GM12878 (cell line): ENCODE data around the gene NPIPA1. TPM values are rescaled to one million over a fixed set of nuclear protein-coding genes. Genes with fewer than 3 reads are reported as not detected.
"Not testable (repeated sequence)": the region's sequence is repeated elsewhere in the genome, so short reads cannot be mapped to it uniquely, and the experiment has no call there.

ENCODE experiments used
- ATAC-seq: fragments of 200-7000 bp; cut with Tn5 transposase; 3 replicates; pipeline ENCODE4 v1.9.1; 2020; ENCODE audit warnings: mild to moderate bottlenecking, moderate library complexity
- BruUV-seq: library from RNA; stranded (reverse); fragments of 400-500 nt; replicated peaks from 2 replicates; lab custom pipeline; 2021; lab: Mats Ljungman, UMichigan
- CTCF ChIA-PET: fragments of 300-600 bp; sonication (Branson Sonifier 250); formaldehyde crosslinking; extraction: SDS; loops from one replicate; lab custom pipeline; 2021; ENCODE audit warnings: inconsistent platforms; lab: Yijun Ruan, JAX
- POLR2A ChIA-PET: fragments of 350-600 bp; formaldehyde crosslinking; extraction: SDS; loops from one replicate; lab custom pipeline; 2021; ENCODE audit warnings: inconsistent platforms; lab: Charles Lee
- RAD21 ChIA-PET: fragments of 300-600 bp; sonication (Branson Sonifier 250); formaldehyde crosslinking; loops from one replicate; lab custom pipeline; 2023; ENCODE audit warnings: antibody characterized with exemption; ENCODE audit not compliant: unreplicated experiment; lab: Charles Lee
- SMC1A ChIA-PET: fragments of 300-600 bp; sonication (Branson Sonifier 250); formaldehyde crosslinking; loops from one replicate; lab custom pipeline; 2023; ENCODE audit not compliant: unreplicated experiment, uncharacterized antibody; lab: Charles Lee
- DNase-seq: peaks from one replicate; pipeline ENCODE4 v3.0.0-alpha.2; 2011; ENCODE audit warnings: low read depth, low spot score
- FAIRE-seq: peaks from 3 replicates; lab custom pipeline; 2011; peaks lifted over from hg19 to GRCh38; lab: Jason Lieb, UNC
- H2AFZ ChIP-seq: 2 replicates; pipeline ENCODE4 v1.6.0; 2011; ENCODE audit warnings: low read depth, low read length, control low read depth; ENCODE audit not compliant: control insufficient read depth
- H3K27ac ChIP-seq: 2 replicates; pipeline ENCODE4 v1.5.1; 2011; ENCODE audit warnings: control low read depth; ENCODE audit not compliant: control insufficient read depth, insufficient read depth
- H3K27me3 ChIP-seq, 2 experiments: replicated peaks in 1 of 2; 2 replicates each; pipeline versions ENCODE4 v1.6.0 to v1.6.1; 2011; ENCODE audit warnings: low read length in 1 of 2; ENCODE audit not compliant: control insufficient read depth in 2 of 2, insufficient read depth in 2 of 2
- H3K36me3 ChIP-seq, 2 experiments: 2 replicates each; pipeline ENCODE4 v1.5.1; 2011; ENCODE audit warnings: low read length in 1 of 2; ENCODE audit not compliant: control insufficient read depth in 2 of 2, insufficient read depth in 2 of 2
- H3K4me1 ChIP-seq: 2 replicates; pipeline ENCODE4 v1.6.1; 2011; ENCODE audit warnings: mild to moderate bottlenecking, low read length, moderate library complexity, mixed read lengths; ENCODE audit not compliant: control insufficient read depth, insufficient read depth
- H3K4me2 ChIP-seq: 2 replicates; pipeline ENCODE4 v1.6.0; 2011; ENCODE audit warnings: control low read depth; ENCODE audit not compliant: control insufficient read depth, insufficient read depth
- H3K4me3 ChIP-seq: fragments of 200-600 bp; sonication (generic); 2 replicates; pipeline ENCODE4 v1.5.1; 2016
- H3K79me2 ChIP-seq: 2 replicates; pipeline ENCODE4 v1.6.0; 2011; ENCODE audit warnings: low read length; ENCODE audit not compliant: control insufficient read depth, insufficient read depth
- H3K9ac ChIP-seq: 2 replicates; pipeline ENCODE4 v1.8.0; 2011; ENCODE audit warnings: low read length, control low read depth, mixed read lengths; ENCODE audit not compliant: control insufficient read depth, insufficient read depth
- H3K9me3 ChIP-seq: replicated peaks from 3 replicates; pipeline ENCODE4 v1.5.1; 2011; ENCODE audit warnings: mild to moderate bottlenecking, low read length; ENCODE audit not compliant: control insufficient read depth, insufficient read depth
- H4K20me1 ChIP-seq: 2 replicates; pipeline ENCODE4 v1.6.0; 2011; ENCODE audit not compliant: control insufficient read depth, insufficient read depth
- WGBS: methylation state at CpG from one replicate; pipeline ENCODE4 v1.1.6; 2016; ENCODE audit warnings: low lambda C conversion rate; ENCODE audit not compliant: insufficient replicate concordance, insufficient coverage; ENCODE audit errors: missing lambda C conversion rate; 5-methylcytosine and 5-hydroxymethylcytosine counted together
- in situ Hi-C: fragments of 300-500 bp; cut with MboI; formaldehyde crosslinking; loops from 9 replicates; pipeline ENCODE4 v1.14.3; 2018; ENCODE audit warnings: mixed read lengths
- intact Hi-C: fragments of 100-400 bp; cut with micrococcal nuclease; formaldehyde crosslinking; loops from one replicate; pipeline ENCODE4 v1.14.2; 2022; ENCODE audit not compliant: unreplicated experiment
- polyA plus RNA-seq, 11 experiments: library from polyadenylated mRNA; depleted of rRNA in 4 of 11; unstranded in 6 of 11; stranded (reverse) in 5 of 11; fragments of >200 nt; fragmentation: Nextera tagmentation in 4 of 11; fragmentation: Illumina TruSeq in 1 of 11; extraction: Ambion mirVana in 4 of 11; extraction: Trizol in 1 of 11; gene quantifications; 1 replicate in 1 of 11; 2 replicates in 10 of 11; pipeline versions ENCODE4 v1.2.1 to v1.2.3, GENCODE V29; 2011 to 2016; ENCODE audit warnings: inconsistent platforms in 2 of 11, missing spikeins in 2 of 11, low read depth in 1 of 11
- total RNA-seq, 4 experiments: library from RNA; depleted of rRNA in 3 of 4; stranded (reverse); fragments of >200 nt in 3 of 4; fragmentation: Illumina TruSeq in 1 of 4; extraction: Trizol in 1 of 4; gene quantifications; 2 replicates each; pipeline versions ENCODE4 v1.2.1 to v1.2.3, GENCODE V29; 2013 to 2021

The NPIPA1 gene
- total and polyA plus RNA-seq, 10 of the 15 experiments (the other 5 are each of a cell fraction or from before 2014, with no cell fraction given): 7.7 to 42.9 (median 14.7) TPM

- peak overlapping the region; percentile 83; the same call in 1 of the 2 replicates for H3K4me3 ChIP-seq
- H2AFZ ChIP-seq, CTCF ChIA-PET: not testable (repeated sequence)
These were observed 36.6 kb downstream of the NPIPA1 start for GRCh38 chr16:14973785-14974322.

GRCh38 chr16:14974331-14974655, 37.0 kb downstream of the NPIPA1 start:
- not testable (repeated sequence) for ATAC-seq

More at GRCh38 chr16:14973785-14974322, 36.6 kb downstream of the NPIPA1 start:
- WGBS: 72% methylated on average over 12 of the region's 14 CpGs
- H3K36me3 ChIP-seq, intact Hi-C loops, SMC1A ChIA-PET, in situ Hi-C loops, ATAC-seq, FAIRE-seq, H3K27ac ChIP-seq, H3K9ac ChIP-seq, H3K9me3 ChIP-seq, RAD21 ChIA-PET, H3K27me3 ChIP-seq, H3K4me1 ChIP-seq, DNase-seq, H4K20me1 ChIP-seq: not testable (repeated sequence)
- Histone ChIP-seq H3K79me2 (peaks cover 24% of the 10 kb centered on the region), H3K4me2 (peak overlapping the region; percentile 73)
- POLR2A ChIA-PET: interaction anchor here (0.6 kb wide), 1 partner anchor 9 kb away, joined by 3 read pairs; no protein-coding TSS in a partner anchor
- BruUV-seq: TSS peak; percentile 81

More at GRCh38 chr16:14974331-14974655, 37.0 kb downstream of the NPIPA1 start:
- BruUV-seq, H3K27ac ChIP-seq, H4K20me1 ChIP-seq, H3K9me3 ChIP-seq, H3K4me1 ChIP-seq, intact Hi-C loops, RAD21 ChIA-PET, SMC1A ChIA-PET, H3K36me3 ChIP-seq, in situ Hi-C loops, CTCF ChIA-PET, H3K27me3 ChIP-seq, FAIRE-seq: not testable (repeated sequence)
- Histone ChIP-seq H3K9ac (peak overlapping the region; percentile 38; the same call in 1 of the 2 replicates), H3K4me2 (peak overlapping the region; percentile 73), H2AFZ (peak overlapping the region; percentile 87), H3K4me3 (peak overlapping the region; percentile 83), H3K79me2 (peaks cover 27% of the 10 kb centered on the region)
- DNase-seq: peak; percentile 9
- POLR2A ChIA-PET: interaction anchor here (0.6 kb wide), 1 partner anchor 10 kb away, joined by 3 read pairs; no protein-coding TSS in a partner anchor
- under 1% methylated on average over 7 of the region's 7 CpGs for WGBS
